CD14-positive monocyte (primary cell): ENCODE measurements around the gene POGLUT3. TPM values are rescaled to one million over a fixed set of nuclear protein-coding genes. Genes with fewer than 3 reads are reported as not detected.

Experiments used
- DNase-seq, 3 donors: peaks; one replicate each; pipeline ENCODE4 v3.0.0-alpha.2; 2011 to 2022
- H2AFZ ChIP-seq: 2 replicates; pipeline ENCODE4 v1.6.0; 2012; ENCODE audit warnings: mild to moderate bottlenecking, low read depth, low read length, inconsistent platforms; ENCODE audit not compliant: insufficient read depth, poor library complexity, severe bottlenecking
- H3K27ac ChIP-seq, 2 donors: 1 replicate in 1 of 2; 2 replicates in 1 of 2; pipeline ENCODE4 v1.5.1; 2012 to 2013; ENCODE audit warnings: low read length in 2 of 2, control low read depth in 1 of 2, inconsistent platforms in 1 of 2, low read depth in 1 of 2, mild to moderate bottlenecking in 1 of 2
- H3K27me3 ChIP-seq, 2 donors: one replicate each; pipeline versions ENCODE4 v1.6.0 to v1.6.1; 2011 to 2013; ENCODE audit warnings: low read length in 2 of 2; ENCODE audit not compliant: control insufficient read depth in 2 of 2, insufficient read depth in 2 of 2
- H3K36me3 ChIP-seq, 2 donors: replicated peaks in 1 of 2; 1 replicate in 1 of 2; 2 replicates in 1 of 2; pipeline versions ENCODE4 v1.5.1 to v1.6.1; 2012 to 2013; ENCODE audit warnings: low read length in 2 of 2, control low read depth in 1 of 2, inconsistent platforms in 1 of 2, mild to moderate bottlenecking in 1 of 2; ENCODE audit not compliant: insufficient read depth in 2 of 2, control insufficient read depth in 1 of 2
- H3K4me1 ChIP-seq, 2 donors: 1 replicate in 1 of 2; 2 replicates in 1 of 2; pipeline versions ENCODE4 v1.5.1 to v1.6.1; 2012 to 2013; ENCODE audit warnings: low read length in 2 of 2, control low read depth in 1 of 2, inconsistent platforms in 1 of 2, mild to moderate bottlenecking in 1 of 2, moderate library complexity in 1 of 2; ENCODE audit not compliant: insufficient read depth in 2 of 2, control insufficient read depth in 1 of 2
- H3K4me2 ChIP-seq: replicated peaks from 2 replicates; pipeline ENCODE3; 2012; ENCODE audit warnings: low read length, moderate library complexity, mild to moderate bottlenecking; ENCODE audit not compliant: poor library complexity, severe bottlenecking; ENCODE audit errors: extremely low read depth
- H3K4me3 ChIP-seq, 3 experiments: fragments of 200-600 bp in 1 of 3; sonication (generic) in 1 of 3; replicated peaks in 1 of 3; 1 replicate in 2 of 3; 2 replicates in 1 of 3; pipeline ENCODE4 v1.5.1; 2011 to 2013; ENCODE audit warnings: low read length in 3 of 3, mild to moderate bottlenecking in 3 of 3, control low read depth in 2 of 3, low read depth in 2 of 3, inconsistent platforms in 1 of 3, moderate library complexity in 1 of 3
- H3K79me2 ChIP-seq: 2 replicates; pipeline ENCODE4 v1.6.0; 2012; ENCODE audit warnings: mild to moderate bottlenecking, control low read depth, inconsistent platforms, low read length, moderate library complexity; ENCODE audit not compliant: insufficient read depth
- H3K9ac ChIP-seq: 2 replicates; pipeline ENCODE4 v1.6.0; 2017; ENCODE audit warnings: low read length, mild to moderate bottlenecking; ENCODE audit not compliant: insufficient read depth, poor library complexity, severe bottlenecking
- H3K9me3 ChIP-seq, 2 donors: replicated peaks in 1 of 2; 1 replicate in 1 of 2; 2 replicates in 1 of 2; pipeline versions ENCODE4 v1.5.1 to v1.6.1; 2012 to 2013; ENCODE audit warnings: low read length in 2 of 2, control low read depth in 1 of 2; ENCODE audit not compliant: control insufficient read depth in 1 of 2, insufficient read depth in 1 of 2
- H4K20me1 ChIP-seq: 2 replicates; pipeline ENCODE4 v1.6.0; 2012; ENCODE audit warnings: mild to moderate bottlenecking, low read length, control low read depth, moderate library complexity; ENCODE audit not compliant: insufficient read depth
- H3K27ac Mint-ChIP-seq, 7 donors: one replicate each; pipeline ENCODE4 v1.8.0; 2020; ENCODE audit warnings: mild to moderate bottlenecking in 7 of 7, mixed read lengths in 7 of 7, moderate library complexity in 6 of 7, inconsistent platforms in 2 of 7
- H3K27me3 Mint-ChIP-seq, 3 donors: one replicate each; pipeline ENCODE4 v1.8.0; 2021 to 2022; ENCODE audit warnings: low read depth in 3 of 3, mild to moderate bottlenecking in 3 of 3, mixed read lengths in 3 of 3, moderate library complexity in 3 of 3, inconsistent platforms in 1 of 3
- H3K36me3 Mint-ChIP-seq, 2 donors: one replicate each; pipeline ENCODE4 v1.8.0; 2020; ENCODE audit warnings: mixed read lengths in 2 of 2, inconsistent platforms in 1 of 2, mild to moderate bottlenecking in 1 of 2
- H3K4me1 Mint-ChIP-seq: one replicate; pipeline ENCODE4 v1.8.0; 2020; ENCODE audit warnings: mild to moderate bottlenecking, mixed read lengths
- H3K4me3 Mint-ChIP-seq, 2 donors: one replicate each; pipeline ENCODE4 v1.8.0; 2020; ENCODE audit warnings: mild to moderate bottlenecking in 2 of 2, mixed read lengths in 2 of 2, moderate library complexity in 1 of 2
- H3K9me3 Mint-ChIP-seq, 7 donors: one replicate each; pipeline ENCODE4 v1.8.0; 2020 to 2022; ENCODE audit warnings: mixed read lengths in 7 of 7, mild to moderate bottlenecking in 6 of 7, moderate library complexity in 6 of 7, inconsistent platforms in 2 of 7
- CTCF ChIP-seq: fragments of 200-600 bp; IDR thresholded peaks from one replicate; pipeline ENCODE4 v1.8.0; 2022; ENCODE audit warnings: antibody characterized with exemption, mild to moderate bottlenecking
- WGBS: methylation state at CpG from one replicate; pipeline ENCODE4 v1.1.5; 2013; ENCODE audit warnings: missing lambda C conversion rate; ENCODE audit not compliant: insufficient coverage; 5-methylcytosine and 5-hydroxymethylcytosine counted together
- intact Hi-C, 2 donors: fragments of 100-400 bp; cut with micrococcal nuclease; formaldehyde crosslinking; loops; one replicate each; pipeline versions ENCODE4 v1.15.0 to v1.15.1; 2023
- polyA plus RNA-seq, 3 donors: library from polyadenylated mRNA; depleted of rRNA in 1 of 3; unstranded in 2 of 3; stranded (reverse) in 1 of 3; fragments of 300-500 nt in 2 of 3; fragments of >200 nt in 1 of 3; fragmentation: Illumina TruSeq in 2 of 3; gene quantifications; 1 replicate in 2 of 3; 2 replicates in 1 of 3; pipeline ENCODE4 v1.2.3, GENCODE V29; 2012 to 2021

Gene POGLUT3
- polyA plus RNA-seq, 3 donors: 0.64 to 1.2 (median 0.80) TPM

GRCh38 chr11:108538502-108538901 is 40.3 kb upstream of the POGLUT3 start:
- H2AFZ ChIP-seq: no peak overlapping the region
- no peaks in the 10 kb centered on the region for H3K4me1 ChIP-seq
- intact Hi-C loops: no loop called here
- no peaks in the 10 kb centered on the region for H3K36me3 ChIP-seq
- WGBS: 100% methylated on average over 1 of the region's 4 CpGs
- no peak overlapping the region for H3K9ac ChIP-seq
- no peaks in the 10 kb centered on the region for H3K9me3 ChIP-seq
- no peak overlapping the region for H3K4me3 ChIP-seq
- Mint-ChIP-seq H3K4me3 (no peak overlapping the region), H3K4me1 (no peaks in the 10 kb centered on the region), H3K36me3 (no peaks in the 10 kb centered on the region), H3K27ac (no peak overlapping the region), H3K27me3 (peaks cover 0 to 6% (median 0%) of the 10 kb centered on the region in 3 donors), H3K9me3 (no peaks in the 10 kb centered on the region)
- no peaks in the 10 kb centered on the region for H3K27me3 ChIP-seq
- no peak overlapping the region for H3K4me2 ChIP-seq
- DNase-seq: no peak
- H3K79me2 ChIP-seq: no peaks in the 10 kb centered on the region
- H4K20me1 ChIP-seq: no peaks in the 10 kb centered on the region
- no peak overlapping the region for H3K27ac ChIP-seq
- TF ChIP-seq CTCF: no peak

- H3K27me3 ChIP-seq: no peaks in the 10 kb centered on the region
- H3K4me2 ChIP-seq: no peak overlapping the region
- no peaks in the 10 kb centered on the region for H3K4me1 ChIP-seq
- Mint-ChIP-seq H3K27me3 (peaks cover 0 to 6% (median 0%) of the 10 kb centered on the region in 3 donors), H3K36me3 (no peaks in the 10 kb centered on the region), H3K9me3 (peaks cover 0 to 4% (median 0%) of the 10 kb centered on the region in 7 donors), H3K4me3 (no peak overlapping the region), H3K27ac (no peak overlapping the region), H3K4me1 (no peaks in the 10 kb centered on the region)
- WGBS: 94% methylated on average over 5 of the region's 8 CpGs
- no peaks in the 10 kb centered on the region for H3K9me3 ChIP-seq
- H2AFZ ChIP-seq: no peak overlapping the region
- no peak for DNase-seq
- H4K20me1 ChIP-seq: no peaks in the 10 kb centered on the region
- H3K79me2 ChIP-seq: no peaks in the 10 kb centered on the region
- H3K36me3 ChIP-seq: no peaks in the 10 kb centered on the region
- no peak overlapping the region for H3K27ac ChIP-seq
- no peak overlapping the region for H3K9ac ChIP-seq
- no peak overlapping the region for H3K4me3 ChIP-seq
- intact Hi-C loops: no loop called here
- TF ChIP-seq CTCF: no peak
These were observed 39.8 kb upstream of the POGLUT3 start for GRCh38 chr11:108538022-108538424.
